Stimulated activated CD8-positive, alpha-beta memory T cell treated with anti-CD3 and anti-CD28 coated beads, Interleukin-15, amount 100 ng/mL, for 4 hours (primary cell): ENCODE results near the gene KCNQ4.
A peak's percentile ranks its signal among the peaks of the same experiment; 100 is the strongest.

ENCODE experiments used
- DNase-seq, 2 donors: peaks; one replicate each; pipeline ENCODE4 v3.0.0-alpha.2; 2020; ENCODE audit warnings: low read depth in 2 of 2

Gene KCNQ4

DNA sequence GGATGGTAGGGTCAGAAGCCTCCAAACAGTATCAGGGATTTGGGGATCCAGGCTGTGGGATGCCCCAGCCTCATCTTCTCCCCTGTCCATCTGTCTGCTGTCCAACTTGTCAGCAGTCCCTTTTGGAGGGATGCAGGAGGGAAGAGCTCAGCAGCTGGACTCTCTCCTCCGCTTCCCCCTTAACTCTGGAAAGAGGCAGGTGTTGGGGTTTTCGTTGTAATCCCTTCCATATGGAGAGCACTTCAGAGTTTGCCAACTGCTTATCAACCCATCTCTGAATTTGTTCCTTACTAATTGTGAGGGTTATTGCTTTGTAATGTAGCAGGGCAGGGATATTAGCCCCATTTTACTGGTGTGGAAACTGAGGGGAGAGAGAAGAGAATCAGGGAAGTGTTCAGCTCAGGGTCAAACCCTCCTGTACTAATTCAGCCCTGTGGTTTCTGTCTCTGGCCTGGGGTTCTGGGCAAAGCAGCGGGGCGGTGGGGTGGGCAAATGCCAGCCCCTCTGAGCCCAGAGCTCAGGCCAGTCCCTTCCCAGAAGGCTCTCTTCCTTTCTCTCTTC is 75.3 kb downstream of the KCNQ4 start:
- DNase-seq: no peak

DNA sequence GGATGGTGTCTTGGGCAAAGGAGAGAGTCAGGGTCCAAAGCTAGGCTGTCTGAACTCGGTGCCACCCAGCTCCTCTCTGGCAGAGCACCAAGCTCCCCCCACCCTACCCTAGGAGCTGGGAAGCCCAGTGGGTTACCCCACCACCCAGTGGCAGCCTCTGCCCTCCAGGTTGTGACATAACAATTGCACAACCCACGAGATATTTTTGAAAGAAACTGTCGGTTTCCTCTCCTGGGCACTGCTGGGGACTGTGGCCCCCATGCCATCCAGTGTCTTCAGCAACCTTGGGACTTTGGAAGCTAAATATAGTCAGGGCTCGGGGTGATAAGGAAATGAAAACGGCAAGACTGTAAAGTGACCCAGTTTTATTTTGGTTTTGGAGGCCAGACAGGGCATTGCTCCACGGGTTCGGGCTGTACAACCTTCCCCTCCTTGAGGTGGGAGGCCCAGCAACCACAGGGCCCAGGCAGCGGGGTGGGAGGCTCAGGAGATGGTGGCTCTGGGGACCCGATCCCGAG is 77.2 kb downstream of the KCNQ4 start:
- no peak for DNase-seq

DNA sequence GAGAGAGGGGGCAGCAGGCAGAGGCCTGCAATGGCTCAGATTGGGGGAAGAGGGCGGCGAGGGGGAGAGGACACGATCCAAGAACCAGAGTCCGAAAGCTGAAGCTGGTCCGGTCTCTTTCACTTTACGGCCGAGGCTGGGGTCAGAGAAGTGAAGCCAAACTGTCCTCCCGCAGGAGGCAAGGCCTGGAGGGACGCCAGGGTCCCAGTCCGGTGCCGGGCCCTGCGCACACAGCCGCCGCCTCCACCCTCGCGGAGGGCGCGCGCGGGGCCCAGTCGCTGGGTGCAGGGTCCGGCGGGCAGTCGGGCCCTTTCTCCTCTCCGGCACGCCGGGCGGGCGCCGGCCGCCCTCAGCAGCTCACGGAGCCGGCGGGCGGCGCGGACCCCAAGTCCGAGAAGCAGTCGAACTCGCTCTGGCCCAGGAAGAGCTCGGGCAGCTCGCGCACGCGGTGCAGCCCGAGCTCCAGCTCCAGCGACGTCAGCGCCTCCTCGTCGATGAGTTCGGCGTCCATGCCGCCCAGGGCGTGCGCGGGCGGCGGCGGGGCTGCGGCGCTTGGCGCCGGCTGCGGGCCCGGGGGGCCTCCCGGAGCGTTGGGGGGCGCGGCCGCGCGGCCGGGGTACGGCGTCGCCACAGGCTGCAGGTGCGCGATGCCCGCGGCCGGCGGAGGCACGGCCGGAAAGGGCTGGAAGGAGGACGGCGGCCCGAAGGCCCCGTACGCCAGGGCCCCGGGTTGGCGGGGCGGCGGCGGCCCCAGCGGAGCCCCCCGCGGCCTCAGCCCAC is 77.8 kb downstream of the KCNQ4 start:
- no peak for DNase-seq

DNA sequence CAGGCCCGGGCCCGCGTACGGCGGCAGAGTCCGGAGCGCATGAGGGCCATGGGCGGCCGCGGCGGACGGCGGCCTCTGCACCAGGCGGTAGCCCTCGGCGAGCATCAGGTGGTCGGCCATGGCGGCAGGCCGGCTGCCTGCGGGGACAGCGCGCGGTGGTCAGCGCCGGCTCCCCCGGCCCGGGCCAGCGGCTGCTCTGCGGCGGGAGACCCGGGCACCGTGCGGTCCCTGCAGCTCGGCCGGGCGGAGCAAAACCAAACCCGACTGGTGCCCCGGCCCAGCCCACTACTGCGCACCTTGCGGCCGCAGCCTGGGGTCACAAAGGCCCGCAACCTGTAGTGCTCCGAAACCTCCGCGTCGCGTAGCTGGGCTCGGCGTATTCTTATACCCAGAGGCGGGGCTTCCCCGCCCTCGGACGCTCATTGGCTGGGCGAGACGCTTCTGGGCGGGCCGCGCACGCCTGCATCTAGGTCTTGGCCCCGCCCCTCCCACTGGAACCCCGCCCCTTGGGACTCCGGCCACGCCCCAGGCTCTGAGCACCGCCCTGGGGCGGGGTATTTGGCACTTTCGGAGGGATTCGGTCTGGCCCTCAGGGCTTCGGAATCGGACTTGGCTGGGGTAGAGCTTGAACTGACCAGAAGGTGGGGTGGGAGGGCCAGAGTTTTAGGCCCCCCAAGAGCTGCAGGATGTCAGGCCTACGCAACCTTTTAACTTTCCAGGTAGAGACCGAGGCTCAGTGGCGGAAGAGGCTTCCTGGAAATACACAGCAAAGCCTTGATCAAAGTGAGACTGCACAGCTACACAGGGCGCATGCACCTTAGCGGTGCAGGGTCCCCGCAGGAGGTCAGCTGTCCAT is 78.6 kb downstream of the KCNQ4 start, which contains the start of gene CITED4:
CITED4 (minus strand) TSS at position 356 of the 856 bp plus-strand sequence; CDS start at position 120, 236 bp downstream.
- DNase-seq: peak; percentile 83 to 87

DNA sequence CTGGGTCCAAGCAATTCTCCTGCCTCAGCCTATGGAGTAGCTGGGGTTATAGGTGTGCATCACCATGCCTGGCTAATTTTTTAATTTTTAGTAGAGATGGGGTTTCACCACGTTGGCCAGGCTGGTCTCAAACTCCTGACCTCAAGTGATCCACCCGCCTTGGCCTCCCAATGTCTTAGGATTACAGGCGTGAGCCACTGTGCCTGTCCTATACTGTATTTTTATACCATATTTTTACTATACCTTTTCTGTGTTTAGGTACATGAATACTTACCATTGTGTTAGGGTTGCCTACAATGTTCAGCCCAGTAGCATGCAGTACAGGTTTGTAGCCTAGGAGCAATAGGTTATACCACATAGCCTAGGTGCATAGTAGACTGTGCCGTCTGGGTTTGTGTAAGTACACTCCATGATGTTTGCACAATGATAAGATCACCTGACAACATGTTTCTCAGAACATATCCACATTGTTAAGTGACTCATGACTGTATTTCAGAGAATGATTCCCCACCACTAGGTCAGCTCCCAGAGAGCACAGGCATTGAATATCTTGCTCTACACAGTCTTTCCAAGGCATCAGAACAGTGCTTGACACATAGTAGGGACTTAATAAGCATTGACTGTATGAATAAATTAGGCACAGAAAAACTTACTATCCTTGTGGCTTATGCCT is 84.6 kb downstream of the KCNQ4 start:
- DNase-seq: no peak

DNA sequence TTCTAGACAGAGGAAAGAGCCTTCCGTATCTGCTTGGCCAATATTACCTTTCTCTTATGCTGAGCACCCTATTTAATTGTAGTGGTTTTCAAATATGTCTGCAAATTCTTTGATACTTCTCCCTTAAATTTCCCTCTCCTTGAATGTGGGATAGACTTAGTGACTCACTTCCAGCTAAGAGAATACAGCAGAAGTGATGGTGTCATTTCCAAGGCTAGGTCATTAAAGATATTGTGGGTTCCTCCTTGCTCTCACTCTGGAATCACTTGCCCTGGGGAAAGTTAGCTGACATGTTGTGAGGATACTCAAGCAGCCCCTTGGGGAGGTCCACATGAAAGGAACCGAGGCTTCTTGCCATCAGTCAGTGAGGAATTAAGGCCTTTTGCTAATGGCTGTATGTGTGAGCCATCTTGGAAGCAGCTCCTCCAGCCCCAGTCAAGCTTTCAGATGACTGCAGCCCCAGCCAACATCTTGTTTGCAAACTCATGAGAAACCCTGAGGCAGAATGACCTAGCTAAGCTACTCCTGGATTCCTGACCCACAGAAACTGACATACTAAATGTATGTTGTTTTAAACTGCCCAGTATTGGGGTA is 86.6 kb downstream of the KCNQ4 start:
- no peak for DNase-seq

DNA sequence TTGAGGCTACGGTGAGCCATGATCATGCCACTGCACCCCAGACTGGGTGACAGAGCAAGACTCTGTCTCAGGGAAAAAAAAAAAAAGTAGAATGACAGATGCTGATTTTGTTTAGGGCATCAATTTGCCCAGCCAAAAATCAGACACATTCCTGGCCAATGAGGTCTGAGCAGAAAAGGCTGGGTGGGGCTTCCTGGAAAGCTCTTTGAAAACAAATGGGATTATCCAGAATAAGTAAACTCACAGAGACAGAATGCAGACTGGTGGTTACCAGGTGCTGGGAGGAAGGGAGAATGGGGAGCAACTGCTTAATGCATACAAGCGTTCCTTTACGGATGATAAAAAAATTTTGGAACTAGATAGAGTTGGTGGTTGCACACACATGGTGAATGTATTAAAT is 88.7 kb downstream of the KCNQ4 start:
- DNase-seq: no peak

DNA sequence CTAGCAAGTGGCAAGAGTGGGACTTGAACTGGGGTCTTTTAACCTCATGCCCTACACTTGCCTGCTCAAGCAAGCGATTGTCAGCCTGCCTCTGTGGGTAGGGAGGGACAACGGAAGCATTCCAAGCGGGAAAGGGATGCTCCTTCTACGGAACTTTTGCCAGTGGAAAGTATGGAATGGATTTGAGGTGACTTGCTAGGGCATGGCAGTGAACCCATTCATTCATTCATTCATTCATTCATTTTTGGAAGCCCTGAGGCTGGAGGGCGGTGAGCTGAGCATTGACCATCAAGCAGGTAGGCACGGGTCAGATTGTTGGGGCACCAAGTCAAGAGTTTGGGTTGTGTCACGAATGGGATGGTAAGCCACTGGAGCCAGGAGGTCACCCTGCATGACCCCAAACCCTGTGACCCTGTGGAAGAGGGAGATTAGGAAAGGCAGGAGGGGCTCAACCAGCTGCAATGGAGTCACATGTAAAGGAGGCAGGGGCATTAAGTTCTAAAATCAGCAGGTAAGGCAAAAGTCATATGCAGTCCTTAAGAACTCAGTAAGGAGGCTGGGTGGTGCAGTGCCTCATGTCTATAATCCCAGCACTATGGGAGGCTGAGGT is 90.4 kb downstream of the KCNQ4 start:
- DNase-seq: no peak

DNA sequence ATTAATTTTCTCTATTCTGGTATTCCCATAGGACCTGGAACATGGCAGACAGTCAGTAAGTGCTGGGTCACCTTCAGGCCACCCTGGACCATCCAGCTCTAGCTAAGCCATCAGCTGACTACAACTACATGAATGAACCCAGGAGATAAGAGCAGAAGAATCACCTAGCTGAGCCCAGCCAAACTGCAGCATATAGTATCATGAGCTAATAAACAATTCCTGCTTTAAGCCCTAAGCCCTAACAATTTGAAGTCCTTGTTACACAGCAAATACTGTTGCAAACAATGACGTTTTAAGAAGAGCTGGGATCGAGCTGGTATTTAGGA is 92.8 kb downstream of the KCNQ4 start:
- DNase-seq: no peak

DNA sequence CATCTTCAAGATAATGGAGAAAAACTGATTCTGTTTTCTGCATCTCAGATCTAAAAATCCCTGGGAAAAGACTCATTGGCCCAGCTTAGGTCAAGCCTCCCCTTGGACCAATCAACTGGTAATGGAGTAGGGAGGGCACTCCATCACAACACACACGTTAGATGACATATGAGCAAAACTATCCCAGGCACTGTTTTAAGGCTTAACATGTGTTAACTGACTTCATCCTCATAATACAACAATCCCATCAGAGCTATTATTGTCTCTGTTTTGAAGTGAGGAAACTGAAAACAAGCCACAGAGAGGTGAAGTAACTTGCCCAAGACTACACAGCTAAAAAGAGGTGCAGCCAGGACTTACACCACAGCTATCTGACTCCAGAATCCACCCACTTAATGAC is 93.3 kb downstream of the KCNQ4 start:
- no peak for DNase-seq

DNA sequence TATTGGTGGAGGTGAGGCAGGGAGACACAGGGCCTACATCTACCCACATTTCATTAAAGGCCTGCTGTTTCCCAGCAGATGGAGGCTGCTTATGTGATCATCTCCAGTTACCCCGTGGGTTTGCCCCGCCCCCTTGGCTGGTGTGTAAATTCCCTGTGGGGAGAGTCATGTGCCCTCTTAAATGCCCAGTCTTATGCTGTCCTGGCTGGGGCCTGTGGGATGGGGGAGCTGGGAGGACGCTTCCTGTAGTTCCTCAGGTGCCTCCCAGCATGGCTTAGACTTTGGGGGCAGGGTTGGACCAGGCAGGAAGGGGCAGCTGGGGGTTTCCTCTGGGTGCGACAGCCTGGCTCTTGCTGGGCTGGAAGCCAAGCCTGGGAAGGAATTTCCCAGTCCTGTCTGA is 94.1 kb downstream of the KCNQ4 start:
- no peak for DNase-seq

DNA sequence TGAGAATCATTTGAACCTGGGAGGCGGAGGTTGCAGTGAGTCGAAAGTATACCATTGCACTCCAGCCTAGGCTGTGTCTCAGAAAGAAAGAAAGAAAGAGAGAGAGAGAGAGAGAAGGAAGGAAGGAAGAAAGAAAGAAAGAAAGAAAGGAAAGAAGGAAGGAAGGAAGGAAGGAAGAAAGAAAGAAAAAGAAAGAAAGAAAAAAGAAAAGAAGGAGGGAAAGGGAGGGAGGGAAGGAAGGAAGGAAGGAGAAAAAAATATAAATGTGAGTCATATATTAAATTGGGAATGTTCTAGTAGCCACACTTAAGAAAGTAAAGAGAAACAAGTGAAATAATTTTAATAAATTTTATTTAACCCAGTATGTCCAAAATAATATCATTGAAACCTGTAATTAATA is 95.3 kb downstream of the KCNQ4 start:
- DNase-seq: no peak

DNA sequence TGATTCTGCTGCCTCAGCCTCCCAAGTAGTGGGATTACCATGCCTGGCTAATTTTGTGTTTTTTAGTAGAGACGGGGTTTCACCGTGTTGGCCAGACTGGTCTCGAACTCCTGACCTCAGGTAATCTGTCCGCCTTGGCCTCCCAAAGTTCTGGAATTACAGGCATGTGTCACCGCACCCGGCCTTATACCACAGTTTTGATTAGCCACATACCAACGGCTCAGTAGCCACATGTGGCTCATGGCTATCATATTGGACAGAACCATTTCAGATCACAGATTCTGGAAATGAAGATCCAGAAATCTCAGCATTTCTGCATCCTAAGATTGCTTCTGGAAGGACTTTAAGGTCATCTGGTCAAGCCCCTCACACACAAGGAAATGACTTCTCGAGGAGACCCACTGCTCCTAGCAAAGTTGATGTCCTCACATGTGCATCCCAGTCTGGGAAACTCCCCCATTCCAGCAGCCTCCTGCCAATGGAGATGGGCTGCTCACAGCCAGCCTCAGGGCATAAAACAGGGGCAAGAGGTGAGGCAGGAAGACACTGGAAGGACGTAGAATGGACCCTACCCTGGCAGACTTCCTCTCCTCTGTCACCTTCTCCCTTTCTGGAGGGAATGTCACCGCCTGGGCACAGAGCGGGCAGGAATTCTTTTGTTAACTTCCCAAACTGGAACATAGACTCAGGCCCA is 96.0 kb downstream of the KCNQ4 start:
- DNase-seq: no peak

DNA sequence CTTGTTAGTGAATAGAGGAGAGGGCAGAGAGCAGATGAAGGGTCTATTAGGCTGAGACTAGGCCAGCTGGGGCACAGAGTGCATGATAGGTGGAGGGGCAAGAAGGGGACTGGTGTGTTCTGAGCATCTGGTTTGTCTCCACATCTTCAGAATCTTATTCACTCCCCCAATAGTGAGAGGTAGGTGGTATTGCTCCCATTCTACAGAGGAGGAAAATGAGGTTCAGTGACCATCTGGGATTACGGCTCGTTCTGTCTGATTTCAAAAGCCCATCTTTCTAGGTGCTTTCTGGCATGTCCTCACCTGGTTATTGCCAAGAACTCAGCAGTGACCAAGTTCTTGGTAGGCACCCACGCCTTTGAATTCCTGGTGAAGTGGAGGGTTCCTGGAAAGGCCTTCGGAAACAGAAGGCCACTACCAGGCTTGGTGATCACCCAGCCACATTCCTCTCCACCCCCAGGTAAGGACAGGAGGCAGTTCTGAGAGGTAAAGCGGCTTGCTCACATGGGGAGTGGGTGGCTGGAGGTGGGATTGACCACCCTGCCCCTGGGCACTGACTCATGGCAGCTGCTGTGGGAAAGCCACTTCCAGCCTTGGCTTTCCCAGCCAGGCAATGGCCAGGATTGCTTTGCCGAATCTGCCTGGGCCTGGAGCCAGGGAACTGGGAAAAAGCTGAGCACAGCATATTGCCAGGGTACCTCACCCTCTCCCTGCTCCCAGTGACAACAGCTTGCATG is 97.4 kb downstream of the KCNQ4 start:
- DNase-seq: no peak

DNA sequence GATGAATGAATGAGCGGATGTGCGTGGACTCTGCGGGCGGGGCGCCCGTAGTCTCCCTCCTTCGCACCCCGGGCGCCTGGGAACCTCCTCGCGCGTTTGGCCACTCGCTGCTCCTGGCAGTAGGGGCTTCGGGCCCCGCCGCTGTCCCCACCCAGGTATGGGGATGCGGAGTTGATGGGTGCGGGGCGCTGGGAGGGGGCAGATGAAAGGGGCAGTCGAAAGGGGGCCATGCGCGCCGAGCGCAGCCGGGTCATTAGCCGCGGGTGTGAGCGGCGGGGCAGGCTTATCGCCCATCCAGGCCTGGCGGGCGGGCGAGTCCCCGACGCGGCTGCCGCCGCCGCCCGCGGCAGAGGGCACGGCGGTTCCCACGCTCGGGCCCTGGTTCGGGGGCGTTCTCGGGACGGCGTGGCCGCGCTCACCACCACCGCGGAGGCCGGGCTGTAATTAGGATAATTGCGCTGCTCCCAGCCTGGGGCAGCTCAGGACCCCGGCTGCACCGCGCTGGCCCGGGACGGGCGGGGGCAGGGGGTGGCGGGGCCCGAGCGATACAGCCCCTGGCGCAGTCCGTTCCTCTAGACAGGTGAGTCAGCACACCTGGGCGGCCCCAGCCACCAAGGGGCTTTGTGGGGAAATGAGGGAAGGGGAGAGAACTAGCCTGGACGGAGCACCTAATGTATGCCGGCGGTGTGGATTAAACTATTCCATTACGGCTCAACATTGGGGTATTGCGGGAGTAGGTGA is 100.6 kb downstream of the KCNQ4 start:
- DNase-seq: no peak

DNA sequence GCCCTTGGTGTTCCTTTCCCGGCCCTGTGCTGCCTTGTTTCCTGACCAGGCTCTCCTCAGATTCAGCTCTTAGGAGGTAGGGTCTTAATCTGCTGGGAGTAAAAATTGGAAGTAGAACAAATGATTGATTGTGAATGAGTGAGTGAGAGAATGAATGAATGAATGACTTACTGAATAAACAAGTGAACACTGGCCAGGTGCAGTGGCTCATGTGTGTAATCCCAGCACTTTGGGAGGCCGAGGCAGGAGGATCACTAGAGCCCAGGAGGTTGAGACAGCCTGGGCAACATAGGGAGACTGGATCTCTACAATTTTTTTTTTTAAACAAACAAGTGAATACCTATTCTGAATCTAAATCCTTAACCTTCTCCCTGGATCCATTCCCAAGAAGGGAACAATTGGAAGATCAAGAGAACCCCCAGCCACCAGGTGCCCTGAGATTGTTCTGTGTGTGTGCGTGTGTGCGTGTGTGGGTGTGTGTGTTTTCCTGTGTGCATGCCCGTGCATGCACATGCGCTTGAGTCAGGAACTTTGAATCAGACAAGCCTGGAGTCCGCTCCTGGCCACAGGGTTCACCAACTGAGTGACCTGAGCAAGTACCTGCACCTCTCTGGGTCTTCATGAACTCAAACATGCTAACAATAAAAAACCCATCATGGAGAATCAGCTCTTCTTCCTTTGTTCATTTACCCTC is 102.9 kb downstream of the KCNQ4 start:
- no peak for DNase-seq

DNA sequence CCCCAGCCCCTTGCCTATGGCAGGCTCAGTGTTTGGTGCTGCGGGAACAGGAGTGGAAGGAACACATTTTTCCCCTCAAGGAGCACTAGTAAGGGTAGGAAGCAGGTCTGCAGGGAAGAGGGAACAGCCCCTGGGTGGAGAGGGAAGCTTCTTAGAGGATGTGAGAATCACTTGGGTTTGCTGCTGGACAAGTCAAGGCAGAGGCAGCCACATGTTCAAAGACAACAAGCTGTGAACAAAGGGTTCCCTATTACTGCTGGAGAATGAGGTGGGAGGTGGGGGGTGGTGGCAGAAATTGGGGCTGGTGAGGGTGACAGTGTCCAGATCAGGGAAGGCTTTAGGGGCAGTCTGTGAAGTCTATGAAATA is 103.4 kb downstream of the KCNQ4 start:
- DNase-seq: no peak

DNA sequence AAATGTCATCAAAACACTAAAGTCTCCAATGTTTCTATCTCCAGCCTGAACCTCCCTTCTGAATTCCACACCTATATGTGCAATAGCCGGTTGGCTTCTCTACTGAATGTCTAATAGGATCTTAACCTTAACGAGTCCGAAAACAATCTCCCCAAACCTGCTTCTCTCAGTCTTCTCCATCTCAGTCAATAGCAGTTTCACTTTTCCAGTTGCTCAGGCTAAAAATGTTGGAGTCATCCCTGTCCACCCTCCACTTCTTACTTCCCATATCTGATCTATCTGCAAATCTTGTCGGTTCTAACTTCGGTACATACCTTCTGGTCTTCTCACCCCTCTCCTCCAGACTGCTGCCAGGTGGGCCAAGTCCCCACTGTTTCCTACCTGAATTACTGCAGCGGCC is 104.1 kb downstream of the KCNQ4 start:
- DNase-seq: no peak
